SK-N-MC (cell line): ENCODE measurements around the gene NPM1.

Experiments used
- EZH2 ChIP-seq: fragments of 200-600 bp; sonication (generic); IDR thresholded peaks from one replicate; pipeline ENCODE4 v1.6.1; 2017; ENCODE audit warnings: antibody characterized with exemption
- POLR2AphosphoS5 ChIP-seq: IDR thresholded peaks from 2 replicates; pipeline ENCODE4 v1.6.1; 2012; ENCODE audit warnings: mild to moderate bottlenecking, low read depth, low read length, borderline replicate concordance

- TF ChIP-seq EZH2 = no peak
- TF ChIP-seq POLR2AphosphoS5 = no peak
These were observed 45.1 kb downstream of the NPM1 start for GRCh38 chr5:171432583-171433351.
